Mesodermal cell (in vitro differentiated cells): ENCODE data around the gene DGKA.
"Not testable (repeated sequence)": the region's sequence is repeated elsewhere in the genome, so short reads cannot be mapped to it uniquely, and the experiment has no call there.

Source experiments
- H3K27ac ChIP-seq: 2 replicates; pipeline ENCODE4 v1.7.0; 2013; ENCODE audit warnings: mild to moderate bottlenecking, low read depth, low read length, moderate library complexity; ENCODE audit not compliant: severe bottlenecking
- H3K36me3 ChIP-seq: 2 replicates; pipeline ENCODE4 v1.7.1; 2013; ENCODE audit warnings: mild to moderate bottlenecking, low read length, moderate library complexity; ENCODE audit not compliant: control insufficient read depth, insufficient read depth
- H3K4me1 ChIP-seq: one replicate; pipeline ENCODE4 v1.7.1; 2013; ENCODE audit warnings: mild to moderate bottlenecking, low read length; ENCODE audit not compliant: insufficient read depth, control insufficient read depth, poor library complexity, severe bottlenecking
- H3K4me3 ChIP-seq: 2 replicates; pipeline ENCODE4 v1.7.0; 2013; ENCODE audit warnings: low read length, control low read depth, mild to moderate bottlenecking; ENCODE audit not compliant: insufficient read depth, poor library complexity, severe bottlenecking; ENCODE audit errors: extremely low read depth
- H3K9me3 ChIP-seq: 2 replicates; pipeline ENCODE4 v1.7.1; 2013; ENCODE audit warnings: mild to moderate bottlenecking, low read length, moderate library complexity; ENCODE audit not compliant: control insufficient read depth
- WGBS, 2 experiments: methylation state at CpG; one replicate each; pipeline ENCODE4 v1.1.5; 2013; ENCODE audit warnings: missing lambda C conversion rate in 2 of 2; ENCODE audit not compliant: insufficient coverage in 2 of 2; 5-methylcytosine and 5-hydroxymethylcytosine counted together

Gene DGKA

DNA sequence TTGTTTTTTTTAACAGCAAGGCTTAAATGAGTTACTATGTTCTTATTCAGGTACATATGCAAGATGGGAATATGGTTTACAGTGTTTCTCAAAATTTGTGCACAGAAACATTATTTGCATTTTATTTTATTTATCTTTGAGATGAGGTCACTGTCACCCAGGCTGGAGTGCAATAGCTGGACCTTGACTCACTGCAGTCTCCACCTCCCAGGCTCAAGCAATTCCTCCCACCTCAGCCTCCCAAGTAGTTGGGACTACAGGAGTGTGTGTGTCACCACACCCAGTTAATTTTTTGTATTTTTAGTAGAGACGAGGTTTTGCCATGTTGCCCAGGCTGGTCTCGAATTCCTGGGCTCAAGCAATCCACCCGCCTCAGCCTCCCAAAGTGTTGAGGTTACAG is 11.9 kb upstream of the DGKA start:
- H3K4me1 ChIP-seq, H3K27ac ChIP-seq, H3K4me3 ChIP-seq, H3K9me3 ChIP-seq: not testable (repeated sequence)
- peaks cover 84% of the 10 kb centered on the region for H3K36me3 ChIP-seq
- WGBS, 2 experiments, result 93 to 95% methylated on average over 3 of the region's 3 CpGs

DNA sequence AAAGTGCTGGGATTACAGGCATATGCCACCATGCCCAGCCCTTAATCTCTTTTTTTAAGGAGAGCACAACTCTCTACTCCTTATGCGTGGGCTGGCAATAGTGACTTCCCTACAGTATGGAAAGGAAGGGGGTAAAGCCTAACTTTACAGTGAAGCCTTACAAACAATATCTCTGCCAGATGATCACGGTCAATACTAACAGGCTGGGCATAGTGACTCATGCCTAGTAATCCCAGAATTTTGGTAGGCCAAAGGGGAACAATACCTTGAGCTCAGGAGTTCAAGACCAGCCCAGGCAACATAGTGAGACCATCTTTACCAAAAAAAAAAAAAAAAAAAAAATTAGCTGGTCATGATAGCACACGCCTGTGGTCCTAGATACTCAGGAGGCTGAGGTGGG is 8.8 kb upstream of the DGKA start:
- Histone ChIP-seq H3K36me3 (peaks cover 79% of the 10 kb centered on the region), H3K4me1 (no peaks in the 10 kb centered on the region), H3K9me3 (no peaks in the 10 kb centered on the region), H3K27ac (no peak overlapping the region), H3K4me3 (no peak overlapping the region)
- 100% methylated on average over 1 of the region's 3 CpGs for WGBS, 2 experiments

DNA sequence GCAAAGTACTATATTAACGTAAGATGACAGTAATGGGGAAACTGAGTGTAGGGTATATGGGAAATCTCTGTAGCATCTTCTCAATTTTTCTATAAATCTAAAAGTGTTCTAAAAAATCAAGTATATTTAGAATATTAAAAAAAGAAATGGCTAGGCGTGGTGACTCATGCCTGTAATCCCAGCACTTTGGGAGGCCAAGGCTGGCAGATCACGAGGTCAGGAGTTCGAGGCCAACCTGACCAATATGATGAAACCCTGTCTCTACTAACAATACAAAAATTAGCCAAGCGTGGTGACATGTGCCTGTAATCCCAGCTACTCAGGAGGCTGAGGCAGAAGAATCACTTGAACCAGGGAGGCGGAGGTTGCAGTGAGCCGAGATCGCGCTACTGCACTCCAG is 7.3 kb upstream of the DGKA start:
- not testable (repeated sequence) for H3K9me3 ChIP-seq, H3K27ac ChIP-seq, H3K4me1 ChIP-seq, H3K4me3 ChIP-seq
- peaks cover 70% of the 10 kb centered on the region for H3K36me3 ChIP-seq
- 92 to 96% methylated on average over 5 of the region's 9 CpGs for WGBS, 2 experiments

DNA sequence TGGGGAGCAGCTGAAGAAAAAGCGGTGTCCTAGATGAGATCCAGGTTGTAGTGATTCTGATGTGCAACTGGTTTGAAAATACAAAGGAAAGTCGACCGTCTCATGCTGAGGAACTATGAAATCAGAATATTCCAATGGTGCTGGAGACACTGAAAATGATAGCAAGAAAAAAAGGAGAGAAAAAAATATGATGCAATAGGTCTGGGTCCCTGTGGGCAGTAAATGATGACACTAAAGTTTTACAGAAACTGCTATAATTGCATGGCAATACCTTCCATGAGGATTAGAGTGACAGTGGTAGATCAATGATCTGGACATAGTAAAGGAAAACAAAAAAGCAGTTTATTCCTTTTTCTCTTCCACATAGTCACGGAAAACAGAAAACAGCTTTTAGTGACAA is 5.6 kb upstream of the DGKA start:
- Histone ChIP-seq H3K9me3 (no peaks in the 10 kb centered on the region), H3K4me3 (peak overlapping the region; percentile 93)

DNA sequence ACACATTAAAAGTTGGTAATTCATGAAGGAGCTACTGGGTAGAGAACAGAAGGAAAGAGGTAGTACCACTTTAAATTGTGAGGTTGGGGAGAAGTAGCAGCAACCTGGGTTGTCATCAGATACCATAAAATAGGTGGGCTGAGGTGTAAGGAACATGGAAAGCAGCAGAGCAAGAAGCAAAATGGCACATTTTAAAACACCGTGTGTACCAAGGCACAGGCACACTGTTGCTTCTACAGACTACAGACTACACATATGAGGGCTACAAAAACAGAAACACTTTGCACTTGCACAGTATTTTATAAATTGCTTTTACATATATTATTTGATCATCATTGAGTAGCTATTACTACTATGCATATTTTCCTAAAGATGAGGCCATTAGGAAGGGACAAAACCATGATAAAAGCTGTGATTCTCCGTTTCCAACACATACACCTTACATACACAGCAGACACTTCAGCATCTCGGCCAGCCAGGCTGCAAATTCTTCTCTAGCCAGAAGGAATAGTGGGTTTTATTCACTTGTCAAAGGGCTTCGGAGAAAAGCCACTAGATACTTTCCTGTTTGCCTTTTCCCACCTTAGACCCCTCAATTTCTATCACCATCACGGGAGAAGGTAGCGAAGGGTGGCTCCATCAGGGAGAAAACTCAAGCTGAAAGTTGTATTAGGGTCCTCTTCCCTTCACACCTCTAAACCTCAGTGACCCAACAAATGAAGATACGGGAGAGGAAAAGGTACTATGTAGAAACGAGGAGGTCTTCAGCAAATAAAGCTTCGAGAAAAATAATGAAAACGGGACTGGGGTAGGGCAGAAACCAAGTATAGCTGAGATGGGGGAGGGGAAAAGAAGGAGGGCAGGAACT is 4.9 kb upstream of the DGKA start:
- H3K27ac ChIP-seq, result peak overlapping the region; percentile 51
- 0 to 18% methylated on average over 4 to 7 of the region's 10 CpGs for WGBS, 2 experiments

More for the DNA sequence above, 5.6 kb upstream of the DGKA start:
- 92 to 100% methylated on average over 3 of the region's 4 CpGs for WGBS, 2 experiments
- Histone ChIP-seq H3K36me3 (peaks cover 55% of the 10 kb centered on the region), H3K4me1 (peaks cover 14% of the 10 kb centered on the region), H3K27ac (no peak overlapping the region)

DNA sequence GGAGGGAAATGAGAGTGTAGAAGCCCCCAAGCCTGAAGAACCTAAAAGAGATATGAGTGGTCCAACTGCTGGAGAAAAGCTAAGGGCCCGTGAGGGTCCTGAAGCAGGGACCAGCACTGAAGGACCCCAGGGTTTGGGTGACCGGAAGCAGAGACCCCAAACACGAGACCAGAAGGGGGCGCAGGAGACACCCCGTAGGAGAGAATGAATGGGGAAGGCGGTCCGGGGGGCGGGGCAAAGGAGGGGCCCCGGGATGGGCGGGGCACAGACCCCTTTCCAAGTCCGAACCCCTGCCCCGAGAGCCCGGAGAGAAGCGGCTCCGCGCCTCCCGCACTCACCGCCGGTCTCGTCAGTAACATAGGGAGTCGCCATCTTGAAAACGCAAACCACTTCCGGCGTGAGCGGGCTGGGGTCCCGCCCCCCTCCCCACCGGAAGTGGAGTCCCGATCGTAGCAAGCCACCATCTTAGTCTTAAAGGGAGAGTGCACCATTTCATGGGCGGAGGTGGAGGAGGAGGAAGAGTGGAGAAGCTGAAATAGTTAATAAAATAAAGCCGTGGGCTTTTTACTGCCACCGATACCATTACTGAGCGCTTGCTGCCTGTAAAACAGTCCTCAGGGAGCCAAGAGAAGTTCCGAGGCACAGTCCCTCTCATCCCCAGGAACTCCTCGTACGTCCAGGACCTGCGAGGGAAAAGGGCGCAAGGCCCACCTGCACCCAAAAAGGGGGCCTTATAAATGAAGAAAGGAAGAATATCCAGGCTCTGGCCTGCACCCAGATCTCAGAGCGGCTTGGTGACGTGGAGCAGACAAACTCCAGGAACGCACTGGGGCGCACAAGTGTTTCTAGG is 4.0 kb upstream of the DGKA start:
- peak overlapping the region; percentile 51 for H3K27ac ChIP-seq
- H3K4me3 ChIP-seq, result peak overlapping the region; percentile 93
- peaks cover 41% of the 10 kb centered on the region for H3K36me3 ChIP-seq
- 0 to 1% methylated on average over 24 to 27 of the region's 42 CpGs for WGBS, 2 experiments
- H3K4me1 ChIP-seq, result peaks cover 20% of the 10 kb centered on the region
- no peaks in the 10 kb centered on the region for H3K9me3 ChIP-seq

More for the DNA sequence above, 4.9 kb upstream of the DGKA start:
- H3K4me3 ChIP-seq, result peak overlapping the region; percentile 93
- H3K9me3 ChIP-seq, result no peaks in the 10 kb centered on the region
- peaks cover 48% of the 10 kb centered on the region for H3K36me3 ChIP-seq
- peaks cover 14% of the 10 kb centered on the region for H3K4me1 ChIP-seq

DNA sequence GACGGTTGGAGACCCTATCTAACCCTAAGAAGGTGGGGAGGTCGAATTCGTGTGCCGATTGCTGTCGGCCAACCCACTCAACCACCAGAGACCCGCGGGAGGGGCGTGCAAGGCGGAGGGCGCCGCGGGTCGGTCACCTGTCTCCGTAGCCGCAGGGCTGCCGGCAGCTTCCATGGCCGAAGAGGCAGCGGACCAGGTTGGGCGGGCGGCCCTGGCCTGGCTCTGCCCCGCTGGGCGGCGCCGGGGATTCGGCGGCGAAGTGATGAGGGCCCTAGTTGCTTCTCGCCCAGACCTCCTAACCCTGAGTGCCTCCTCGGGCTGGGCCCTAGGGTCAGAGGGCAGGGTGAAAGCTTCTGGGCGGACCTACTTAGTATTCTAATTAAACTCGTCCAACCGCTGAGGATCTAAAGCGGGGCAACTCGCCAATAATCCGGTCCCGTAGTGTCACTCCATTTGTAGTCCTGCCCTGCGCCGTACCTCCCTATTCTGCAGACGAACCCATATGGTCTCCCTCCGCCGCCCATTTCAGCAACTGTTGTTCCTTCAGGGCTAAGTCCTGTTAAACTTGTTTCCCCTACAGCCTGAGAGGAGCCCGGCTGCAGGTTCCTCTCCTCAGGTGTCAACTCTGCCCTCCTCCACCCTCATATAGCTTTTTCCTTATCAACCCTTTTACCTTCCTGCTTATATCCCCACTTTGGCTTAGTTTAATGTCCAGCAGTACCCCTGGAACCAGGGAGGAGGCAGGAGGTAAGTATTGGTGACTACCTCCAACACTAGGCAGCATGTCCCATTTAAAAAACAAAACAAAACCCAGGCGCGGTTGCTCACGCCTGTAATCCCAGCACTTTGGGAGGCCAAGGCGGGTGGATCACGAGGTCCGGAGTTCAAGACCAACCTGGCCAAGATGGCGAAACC is 3.1 kb upstream of the DGKA start, which contains the start of gene PYM1:
TSS of gene PYM1 (minus strand) at position 307 of the 915 bp plus-strand sequence. CDS start at position 174, 133 bp downstream.
- H3K27ac ChIP-seq, result peak within 1 kb of the TSS; percentile 51
- 8 to 12% methylated on average over 35 to 46 of the region's 49 CpGs for WGBS, 2 experiments
- H3K36me3 ChIP-seq, result peaks cover 33% of the 10 kb centered on the region
- peak within 1 kb of the TSS; percentile 93 for H3K4me3 ChIP-seq
- no peaks in the 10 kb centered on the region for H3K9me3 ChIP-seq
- peaks cover 26% of the 10 kb centered on the region for H3K4me1 ChIP-seq

DNA sequence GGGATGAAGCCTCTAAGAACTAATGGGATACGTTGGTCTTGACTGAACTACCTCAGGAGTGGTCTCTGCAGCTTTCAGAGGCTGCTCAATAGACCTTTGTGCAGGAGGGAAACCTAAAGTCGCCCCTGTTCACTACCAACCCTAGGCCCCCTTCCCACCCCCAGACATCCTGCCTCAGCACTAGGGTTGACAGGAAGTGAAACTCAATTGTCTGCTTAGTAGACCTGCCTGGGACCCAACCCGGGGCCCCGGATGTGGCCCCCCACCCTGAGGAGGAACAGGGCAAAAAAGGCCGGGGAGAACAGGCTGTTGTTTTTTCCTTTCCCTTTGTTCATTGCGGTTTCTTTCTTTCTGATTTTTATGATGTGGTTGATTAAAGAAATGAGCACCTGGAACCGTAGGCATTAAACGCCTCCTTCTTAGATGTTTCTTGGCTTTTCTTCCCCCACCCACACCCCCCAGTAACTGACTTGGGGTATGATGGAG is 1.6 kb upstream of the DGKA start:
- H3K4me1 ChIP-seq, result peaks cover 35% of the 10 kb centered on the region
- H3K27ac ChIP-seq, result peak overlapping the region; percentile 26
- no peak overlapping the region for H3K4me3 ChIP-seq
- 85 to 96% methylated on average over 4 of the region's 8 CpGs for WGBS, 2 experiments
- peaks cover 20% of the 10 kb centered on the region for H3K36me3 ChIP-seq
- H3K9me3 ChIP-seq, result no peaks in the 10 kb centered on the region

DNA sequence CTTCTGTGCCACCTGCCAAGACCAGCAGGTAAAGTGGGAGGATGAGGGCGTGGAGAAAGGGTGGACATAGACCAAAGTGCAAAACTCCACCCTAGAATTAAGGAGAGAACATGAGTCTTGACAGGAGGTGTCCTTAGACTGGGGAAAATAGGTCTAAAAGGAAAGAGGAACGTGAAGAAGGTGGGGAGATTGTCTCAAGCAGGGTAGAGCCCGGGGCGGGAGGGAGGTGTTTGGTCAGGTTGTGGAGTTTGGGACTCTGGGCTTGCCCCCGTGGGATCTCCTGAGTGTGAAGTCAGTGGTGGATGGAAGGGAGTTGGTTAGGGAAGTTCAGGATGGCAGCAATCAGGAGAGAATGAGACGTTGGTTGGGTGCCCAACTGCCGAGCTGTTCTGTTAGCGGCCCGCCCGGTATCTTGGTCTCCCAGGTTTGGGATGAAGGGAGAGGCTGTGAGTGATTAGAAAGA is 386 bp downstream of the DGKA start:
- peak overlapping the region; percentile 45 for H3K27ac ChIP-seq
- H3K36me3 ChIP-seq, result peaks cover under 1% of the 10 kb centered on the region
- H3K4me1 ChIP-seq, result peaks cover 42% of the 10 kb centered on the region
- WGBS, 2 experiments, result 28 to 34% methylated on average over 9 of the region's 10 CpGs
- H3K9me3 ChIP-seq, result no peaks in the 10 kb centered on the region
- peak overlapping the region; percentile 62 for H3K4me3 ChIP-seq
